SK-N-MC (cell line): Measurements from ENCODE around the gene PFKFB3.

Experiments used
- DNase-seq: peaks from one replicate; pipeline ENCODE4 v3.0.0-alpha.2; 2011; ENCODE audit warnings: low read depth, low spot score
- H3K27ac ChIP-seq: fragments of 200-600 bp; sonication (generic); 2 replicates; pipeline ENCODE4 v1.5.1; 2016; ENCODE audit warnings: mixed run types
- H3K36me3 ChIP-seq: fragments of 200-600 bp; sonication (generic); 2 replicates; pipeline ENCODE4 v1.6.1; 2017; ENCODE audit warnings: antibody characterized with exemption, low read length, mixed read lengths; ENCODE audit not compliant: insufficient read depth
- H3K4me3 ChIP-seq: fragments of 200-600 bp; sonication (generic); 2 replicates; pipeline ENCODE4 v1.5.1; 2016
- H3K9ac ChIP-seq: fragments of 200-600 bp; sonication (generic); 2 replicates; pipeline ENCODE4 v1.8.0; 2017; ENCODE audit warnings: mixed run types, mixed read lengths; ENCODE audit not compliant: insufficient read length
- H3K9me3 ChIP-seq: fragments of 200-600 bp; sonication (generic); 2 replicates; pipeline ENCODE4 v1.6.1; 2017; ENCODE audit warnings: low read depth, mild to moderate bottlenecking, antibody characterized with exemption, low read length, moderate library complexity, mixed read lengths
- EZH2 ChIP-seq: fragments of 200-600 bp; sonication (generic); IDR thresholded peaks from one replicate; pipeline ENCODE4 v1.6.1; 2017; ENCODE audit warnings: antibody characterized with exemption
- FOXP2 ChIP-seq: optimal IDR thresholded peaks from 2 replicates; pipeline ENCODE3; 2011; ENCODE audit warnings: mild to moderate bottlenecking, moderate library complexity; ENCODE audit not compliant: insufficient read depth; ENCODE audit errors: extremely low read length, control extremely low read depth
- POLR2AphosphoS5 ChIP-seq: IDR thresholded peaks from 2 replicates; pipeline ENCODE4 v1.6.1; 2012; ENCODE audit warnings: mild to moderate bottlenecking, low read depth, low read length, borderline replicate concordance

PFKFB3 gene

GRCh38 chr10:6223981-6224380 is 21.2 kb downstream of the PFKFB3 start:
- no peak overlapping the region for H3K9ac ChIP-seq
- no peaks in the 10 kb centered on the region for H3K9me3 ChIP-seq
- no peak overlapping the region for H3K4me3 ChIP-seq
- DNase-seq = no peak
- TF ChIP-seq FOXP2 (no peak), EZH2 (no peak), POLR2AphosphoS5 (no peak)
- peaks cover 5% of the 10 kb centered on the region; the same call in 1 of the 2 replicates for H3K36me3 ChIP-seq
- no peak overlapping the region for H3K27ac ChIP-seq

DNA sequence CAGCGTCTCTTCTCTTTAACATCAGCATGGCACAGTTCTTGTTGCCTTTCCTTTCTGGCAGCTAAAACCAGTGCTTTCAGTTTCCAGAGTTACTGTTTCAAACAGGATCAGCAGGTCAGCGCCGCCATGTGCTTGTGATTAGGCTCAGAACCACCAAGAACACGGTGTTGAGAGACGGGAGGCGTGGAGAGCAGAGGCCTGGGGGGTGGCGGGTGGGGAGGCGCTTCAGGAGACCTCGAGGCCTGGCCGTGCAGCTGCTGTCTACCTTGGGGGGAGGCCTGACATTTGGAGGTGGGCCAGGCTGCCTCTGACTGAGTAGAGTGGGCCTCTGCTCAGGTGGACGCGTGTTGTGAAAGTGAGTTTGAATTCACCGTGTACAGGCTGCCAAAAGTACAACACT is 22.0 kb downstream of the PFKFB3 start:
- Histone ChIP-seq H3K9me3 (no peaks in the 10 kb centered on the region), H3K36me3 (peaks cover 5% of the 10 kb centered on the region; the same call in 1 of the 2 replicates), H3K9ac (no peak overlapping the region), H3K4me3 (no peak overlapping the region), H3K27ac (no peak overlapping the region)
- no peak for DNase-seq
- TF ChIP-seq POLR2AphosphoS5 (no peak), FOXP2 (no peak), EZH2 (no peak)

DNA sequence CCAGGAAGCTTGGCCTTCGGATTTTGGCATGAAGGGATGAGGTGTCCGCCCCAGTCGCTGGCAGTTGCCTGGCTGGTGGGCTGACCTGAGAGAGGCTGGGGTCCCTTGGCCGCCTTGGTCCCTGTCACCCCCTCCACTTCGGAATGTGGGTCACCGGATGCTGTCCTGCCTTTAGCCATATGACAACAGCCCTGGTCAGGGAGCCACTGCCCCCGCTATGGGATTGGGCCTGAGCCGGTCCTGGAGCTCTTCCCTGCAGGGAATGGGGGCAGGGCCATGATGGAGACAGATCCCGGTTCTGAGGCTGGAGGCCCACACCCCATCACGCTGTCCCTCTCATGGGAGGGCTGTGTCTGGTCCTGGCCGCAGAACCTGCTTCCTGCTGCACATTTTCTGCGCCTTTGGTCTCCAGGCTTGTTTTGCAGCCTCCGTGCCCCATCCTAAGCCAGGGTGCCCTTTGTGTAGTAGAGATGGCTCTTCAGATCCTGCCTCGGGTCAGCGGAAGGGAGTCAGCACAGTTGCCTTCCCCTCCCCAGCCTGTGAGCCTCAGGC is 22.6 kb downstream of the PFKFB3 start:
- no peak for DNase-seq

DNA sequence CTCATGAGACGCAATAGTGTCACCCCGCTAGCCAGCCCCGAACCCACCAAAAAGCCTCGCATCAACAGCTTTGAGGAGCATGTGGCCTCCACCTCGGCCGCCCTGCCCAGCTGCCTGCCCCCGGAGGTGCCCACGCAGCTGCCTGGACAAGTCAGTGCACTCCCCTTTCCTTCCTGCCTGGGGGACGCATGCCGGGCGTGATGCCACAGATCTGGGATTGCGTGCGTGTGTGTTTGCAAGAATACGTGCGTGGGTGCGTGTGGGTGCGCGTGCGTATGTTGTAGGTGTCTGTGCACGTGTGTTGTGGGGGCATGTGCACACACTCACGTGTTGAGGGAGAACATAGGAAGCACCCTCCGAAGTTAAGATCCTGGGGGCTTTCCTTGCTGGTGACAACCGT is 23.5 kb downstream of the PFKFB3 start:
- DNase-seq = no peak
- Histone ChIP-seq H3K9ac (no peak overlapping the region), H3K36me3 (peaks cover 5% of the 10 kb centered on the region; the same call in 1 of the 2 replicates), H3K4me3 (no peak overlapping the region), H3K27ac (no peak overlapping the region), H3K9me3 (no peaks in the 10 kb centered on the region)
- TF ChIP-seq FOXP2 (no peak), POLR2AphosphoS5 (no peak), EZH2 (no peak)

More for the DNA sequence above, 22.6 kb downstream of the PFKFB3 start:
- Histone ChIP-seq H3K4me3 (no peak overlapping the region), H3K36me3 (peaks cover 5% of the 10 kb centered on the region; the same call in 1 of the 2 replicates), H3K9ac (no peak overlapping the region), H3K27ac (no peak overlapping the region), H3K9me3 (no peaks in the 10 kb centered on the region)
- no peak for TF ChIP-seq FOXP2
- TF ChIP-seq EZH2 = no peak
- TF ChIP-seq POLR2AphosphoS5 = no peak

DNA sequence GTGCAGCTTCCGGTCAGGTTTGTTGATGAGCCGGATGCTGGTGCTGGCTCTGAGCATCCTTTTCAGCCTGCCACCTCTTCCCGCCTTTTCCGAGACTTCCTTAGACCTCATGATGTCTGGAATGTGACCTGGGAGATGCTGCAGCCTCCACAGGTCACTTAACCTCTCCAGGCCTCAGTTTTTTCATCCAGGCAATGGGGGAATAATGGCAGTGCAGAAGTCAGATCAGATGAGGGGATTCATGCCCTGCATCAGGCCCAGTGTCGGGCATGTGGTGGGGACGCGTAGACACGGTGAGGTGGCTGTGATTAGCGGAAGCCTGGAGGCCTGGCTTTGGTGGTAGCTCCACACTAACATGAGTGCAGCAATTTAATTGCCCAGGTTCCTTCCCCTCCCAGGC is 24.6 kb downstream of the PFKFB3 start:
- H3K27ac ChIP-seq = no peak overlapping the region
- no peak overlapping the region for H3K9ac ChIP-seq
- H3K4me3 ChIP-seq = no peak overlapping the region
- no peak for TF ChIP-seq EZH2
- peaks cover 5% of the 10 kb centered on the region; the same call in 1 of the 2 replicates for H3K36me3 ChIP-seq
- no peak for DNase-seq
- no peaks in the 10 kb centered on the region for H3K9me3 ChIP-seq

DNA sequence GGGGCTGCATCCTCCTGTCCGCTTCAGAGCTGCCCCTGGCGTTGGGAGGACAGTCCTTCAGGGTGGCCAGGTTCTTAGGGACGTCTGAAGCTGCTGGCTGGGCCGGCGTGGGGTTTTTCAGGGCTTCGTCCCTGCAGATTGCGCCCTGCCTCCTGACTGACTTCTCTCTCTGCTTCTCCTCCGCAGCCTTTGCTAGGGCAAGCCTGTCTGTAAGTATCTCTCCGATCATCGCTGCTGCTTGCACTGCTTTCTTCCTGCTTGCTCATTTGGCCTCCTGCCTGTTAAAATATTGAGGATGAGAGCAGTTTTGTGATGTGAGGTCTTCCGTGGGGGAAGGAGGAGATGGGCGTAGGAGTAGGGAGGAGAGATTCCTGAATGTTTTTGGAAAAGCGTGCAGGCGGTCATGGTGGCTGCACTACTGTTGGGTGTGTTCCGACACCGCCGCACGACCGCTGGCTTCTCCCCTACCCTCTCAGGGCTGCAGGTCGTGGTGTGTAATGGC is 25.3 kb downstream of the PFKFB3 start:
- no peak for DNase-seq
- no peak overlapping the region for H3K27ac ChIP-seq
- no peaks in the 10 kb centered on the region for H3K9me3 ChIP-seq
- peaks cover 5% of the 10 kb centered on the region; the same call in 1 of the 2 replicates for H3K36me3 ChIP-seq
- TF ChIP-seq POLR2AphosphoS5 = no peak
- TF ChIP-seq EZH2 = no peak
- TF ChIP-seq FOXP2 = no peak
- H3K4me3 ChIP-seq = no peak overlapping the region
- no peak overlapping the region for H3K9ac ChIP-seq

DNA sequence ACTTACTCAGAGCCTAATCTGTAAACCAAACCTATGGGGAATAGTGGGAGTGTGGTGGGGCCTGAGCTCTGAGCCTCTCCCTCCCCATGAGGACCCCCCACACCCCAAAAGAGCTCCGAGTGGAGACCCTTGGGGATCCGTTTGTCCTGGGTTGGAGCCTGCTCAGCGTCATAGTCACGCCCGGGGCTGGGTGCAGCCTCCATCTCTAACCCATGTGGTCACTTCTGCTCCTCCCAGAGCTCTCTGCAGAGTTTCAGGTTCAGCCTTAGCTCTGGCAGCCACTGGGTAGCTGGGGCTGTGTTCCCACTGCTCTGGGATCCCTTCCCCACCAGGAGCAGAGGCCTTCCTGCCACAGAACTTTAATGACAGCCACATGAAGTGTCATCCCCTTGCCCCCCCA is 25.9 kb downstream of the PFKFB3 start:
- no peak for DNase-seq
- TF ChIP-seq FOXP2 (no peak), EZH2 (no peak), POLR2AphosphoS5 (no peak)
- Histone ChIP-seq H3K4me3 (no peak overlapping the region), H3K27ac (no peak overlapping the region), H3K36me3 (peaks cover 5% of the 10 kb centered on the region; the same call in 1 of the 2 replicates), H3K9me3 (no peaks in the 10 kb centered on the region), H3K9ac (no peak overlapping the region)

GRCh38 chr10:6229290-6229689 is 26.6 kb downstream of the PFKFB3 start:
- Histone ChIP-seq H3K27ac (no peak overlapping the region), H3K9me3 (no peaks in the 10 kb centered on the region), H3K36me3 (peaks cover under 1% of the 10 kb centered on the region; the same call in 1 of the 2 replicates), H3K9ac (no peak overlapping the region), H3K4me3 (no peak overlapping the region)
- DNase-seq = no peak
- no peak for TF ChIP-seq FOXP2
- TF ChIP-seq POLR2AphosphoS5 = no peak
- no peak for TF ChIP-seq EZH2

- Histone ChIP-seq H3K9ac (no peak overlapping the region), H3K4me3 (no peak overlapping the region), H3K36me3 (no peaks in the 10 kb centered on the region; the same call in 1 of the 2 replicates), H3K9me3 (no peaks in the 10 kb centered on the region), H3K27ac (no peak overlapping the region)
- DNase-seq = no peak
- TF ChIP-seq FOXP2 (no peak), EZH2 (no peak), POLR2AphosphoS5 (no peak)
Observed at GRCh38 chr10:6229746-6230145, 27.0 kb downstream of the PFKFB3 start.

DNA sequence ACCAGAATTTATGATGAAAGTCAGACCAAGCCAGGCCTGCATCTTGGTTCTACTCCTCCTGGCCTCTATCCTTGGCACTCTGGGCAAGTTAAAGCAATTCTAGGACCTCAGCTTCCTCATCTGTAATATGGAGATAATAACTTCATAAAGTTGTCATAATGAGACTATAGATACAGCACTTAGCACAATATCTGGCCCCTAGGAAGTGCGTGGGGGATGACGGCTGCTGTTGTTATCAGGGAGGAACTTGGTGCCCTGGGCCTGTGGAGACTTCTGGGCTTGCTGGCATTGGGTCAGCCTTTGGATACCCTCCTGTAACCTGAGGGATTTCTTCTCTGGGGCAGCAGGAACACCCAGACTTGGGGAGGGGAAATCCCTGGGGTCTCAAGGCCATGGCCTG is 27.6 kb downstream of the PFKFB3 start:
- DNase-seq = no peak
- Histone ChIP-seq H3K4me3 (no peak overlapping the region), H3K9me3 (no peaks in the 10 kb centered on the region), H3K27ac (no peak overlapping the region), H3K36me3 (no peaks in the 10 kb centered on the region; the same call in 1 of the 2 replicates), H3K9ac (no peak overlapping the region)
- TF ChIP-seq FOXP2 (no peak), POLR2AphosphoS5 (no peak)
